Tibial artery (tissue), 4 donors: ENCODE measurements around the gene CD300C.

Experiments used
- DNase-seq, 2 donors: peaks; one replicate each; pipeline ENCODE4 v3.0.0-alpha.2; 2019
- H3K27ac ChIP-seq, 2 donors: fragments of 200-600 bp; sonication (generic) in 1 of 2; 1 replicate in 1 of 2; 2 replicates in 1 of 2; pipeline ENCODE4 v1.5.1; 2018 to 2019; ENCODE audit warnings: mild to moderate bottlenecking in 1 of 2
- H3K27me3 ChIP-seq, 2 donors: fragments of 200-600 bp; sonication (generic) in 1 of 2; one replicate each; pipeline versions ENCODE4 v1.5.1 to v1.6.0; 2016 to 2019
- H3K36me3 ChIP-seq, 3 donors: fragments of 200-600 bp; sonication (generic) in 2 of 3; one replicate each; pipeline ENCODE4 v1.5.1; 2016 to 2019; ENCODE audit warnings: mild to moderate bottlenecking in 2 of 3
- H3K4me1 ChIP-seq, 4 donors: fragments of 200-600 bp; sonication (generic) in 2 of 4; 1 replicate in 3 of 4; 2 replicates in 1 of 4; pipeline ENCODE4 v1.5.1; 2016 to 2019
- H3K4me3 ChIP-seq, 2 donors: fragments of 200-600 bp; sonication (generic) in 1 of 2; 1 replicate in 1 of 2; 2 replicates in 1 of 2; pipeline ENCODE4 v1.5.1; 2018 to 2019; ENCODE audit warnings: mild to moderate bottlenecking in 2 of 2
- H3K9me3 ChIP-seq, 3 donors: fragments of 200-600 bp; sonication (generic) in 1 of 3; one replicate each; pipeline ENCODE4 v1.5.1; 2016 to 2019
- intact Hi-C: fragments of 100-400 bp; cut with DNase I; formaldehyde crosslinking; loops from one replicate; pipeline ENCODE4 v1.15.0; 2023; ENCODE audit warnings: low total_unique reads
- TF ChIP-seq, protein P1 (sequence below), 2 experiments: fragments of 200-600 bp in 1 of 2; fragments of 450-650 bp in 1 of 2; IDR thresholded peaks; one replicate each; pipeline ENCODE4 v1.5.1; 2017 to 2019; ENCODE audit warnings: antibody characterized with exemption in 2 of 2, mild to moderate bottlenecking in 1 of 2, moderate library complexity in 1 of 2

The CD300C gene

GRCh38 chr17:74542727-74543383 is 3.1 kb downstream of the CD300C start:
- H3K4me1 ChIP-seq: no peaks in the 10 kb centered on the region
- DNase-seq: no peak
- H3K9me3 ChIP-seq: no peaks in the 10 kb centered on the region
- H3K27ac ChIP-seq: no peak overlapping the region
- intact Hi-C loops: no loop called here
- H3K36me3 ChIP-seq: no peaks in the 10 kb centered on the region
- H3K4me3 ChIP-seq: no peak overlapping the region
- H3K27me3 ChIP-seq: peaks cover 0 to 11% of the 10 kb centered on the region in 2 donors
- TF ChIP-seq, protein P1, sequence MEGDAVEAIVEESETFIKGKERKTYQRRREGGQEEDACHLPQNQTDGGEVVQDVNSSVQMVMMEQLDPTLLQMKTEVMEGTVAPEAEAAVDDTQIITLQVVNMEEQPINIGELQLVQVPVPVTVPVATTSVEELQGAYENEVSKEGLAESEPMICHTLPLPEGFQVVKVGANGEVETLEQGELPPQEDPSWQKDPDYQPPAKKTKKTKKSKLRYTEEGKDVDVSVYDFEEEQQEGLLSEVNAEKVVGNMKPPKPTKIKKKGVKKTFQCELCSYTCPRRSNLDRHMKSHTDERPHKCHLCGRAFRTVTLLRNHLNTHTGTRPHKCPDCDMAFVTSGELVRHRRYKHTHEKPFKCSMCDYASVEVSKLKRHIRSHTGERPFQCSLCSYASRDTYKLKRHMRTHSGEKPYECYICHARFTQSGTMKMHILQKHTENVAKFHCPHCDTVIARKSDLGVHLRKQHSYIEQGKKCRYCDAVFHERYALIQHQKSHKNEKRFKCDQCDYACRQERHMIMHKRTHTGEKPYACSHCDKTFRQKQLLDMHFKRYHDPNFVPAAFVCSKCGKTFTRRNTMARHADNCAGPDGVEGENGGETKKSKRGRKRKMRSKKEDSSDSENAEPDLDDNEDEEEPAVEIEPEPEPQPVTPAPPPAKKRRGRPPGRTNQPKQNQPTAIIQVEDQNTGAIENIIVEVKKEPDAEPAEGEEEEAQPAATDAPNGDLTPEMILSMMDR (IDR thresholded peaks at IDR 0.05): no peak

DNA sequence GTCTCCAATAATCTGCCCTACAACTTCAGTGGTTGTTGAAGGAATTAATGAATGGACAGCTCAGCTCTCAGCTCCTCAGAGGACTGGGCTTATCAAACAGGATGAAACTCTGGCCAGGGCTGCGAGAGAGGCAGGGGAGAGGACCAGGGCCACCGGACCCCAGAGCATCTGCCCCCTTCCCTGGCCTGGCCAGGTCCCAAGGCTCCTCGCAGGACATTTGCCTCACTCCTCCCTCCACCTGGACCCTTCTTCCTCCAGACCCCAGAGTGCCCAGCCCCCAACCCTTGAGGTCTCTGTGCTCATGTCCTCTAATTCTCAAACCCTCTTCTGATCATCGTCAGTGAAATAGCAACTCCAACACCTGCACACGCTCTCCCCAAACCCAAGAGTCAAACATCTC is 3.7 kb downstream of the CD300C start:
- no peak for DNase-seq
- Histone ChIP-seq H3K4me1 (no peaks in the 10 kb centered on the region), H3K36me3 (no peaks in the 10 kb centered on the region), H3K27me3 (peaks cover 0 to 11% of the 10 kb centered on the region in 2 donors), H3K4me3 (no peak overlapping the region), H3K27ac (no peak overlapping the region), H3K9me3 (no peaks in the 10 kb centered on the region)
- TF ChIP-seq, protein P1 (IDR thresholded peaks at IDR 0.05): no peak
- intact Hi-C loops: no loop called here

DNA sequence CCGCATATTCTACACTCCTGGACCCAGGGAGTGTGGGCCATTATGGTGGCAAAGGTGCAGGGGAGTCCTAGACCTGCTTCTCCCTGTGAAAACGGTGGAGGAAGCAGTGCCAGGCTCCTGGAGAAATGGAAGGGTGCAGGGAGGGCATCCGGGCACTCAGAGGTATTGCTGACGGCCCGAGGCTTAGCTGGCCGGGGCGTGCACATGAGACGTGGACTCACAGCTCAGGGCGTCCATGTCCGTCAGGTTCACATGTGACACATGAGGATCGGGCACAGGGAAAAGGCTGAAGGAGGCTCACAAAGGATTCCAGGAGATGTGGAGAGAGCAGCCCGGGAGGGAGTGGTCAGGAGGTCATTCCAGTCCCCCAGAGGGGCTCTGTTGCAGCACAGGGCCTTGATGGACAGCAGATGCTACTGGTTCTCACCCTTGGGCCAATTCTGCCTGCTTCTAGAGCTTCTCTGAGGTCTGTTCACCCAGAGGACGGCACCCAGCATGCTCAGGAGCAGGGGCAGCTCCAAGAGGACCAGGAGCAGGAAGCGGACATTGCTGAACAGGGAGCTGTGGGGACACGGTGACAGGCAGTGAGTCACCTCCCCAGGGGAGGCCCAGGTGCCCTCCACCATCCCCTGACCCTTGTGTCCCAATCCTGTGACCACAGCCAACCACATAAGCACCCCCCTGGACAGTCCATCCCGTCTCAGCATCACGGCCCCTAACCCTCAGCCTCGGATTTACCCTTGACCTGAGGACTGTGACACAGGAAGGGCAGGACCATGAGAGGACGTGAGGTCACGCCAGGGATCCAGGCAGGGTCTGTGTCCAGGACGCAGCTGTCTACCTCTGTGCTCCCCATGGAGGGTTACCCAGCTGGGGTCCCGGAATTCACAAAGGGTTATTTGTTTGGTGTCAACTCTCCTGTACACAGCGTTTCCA is 4.5 kb downstream of the CD300C start:
- no peaks in the 10 kb centered on the region for H3K4me1 ChIP-seq
- H3K4me3 ChIP-seq: no peak overlapping the region
- no peak for DNase-seq
- H3K27me3 ChIP-seq: peaks cover 0 to 11% of the 10 kb centered on the region in 2 donors
- intact Hi-C loops: no loop called here
- TF ChIP-seq, protein P1 (IDR thresholded peaks at IDR 0.05): no peak
- no peaks in the 10 kb centered on the region for H3K9me3 ChIP-seq
- H3K27ac ChIP-seq: no peak overlapping the region
- H3K36me3 ChIP-seq: no peaks in the 10 kb centered on the region

DNA sequence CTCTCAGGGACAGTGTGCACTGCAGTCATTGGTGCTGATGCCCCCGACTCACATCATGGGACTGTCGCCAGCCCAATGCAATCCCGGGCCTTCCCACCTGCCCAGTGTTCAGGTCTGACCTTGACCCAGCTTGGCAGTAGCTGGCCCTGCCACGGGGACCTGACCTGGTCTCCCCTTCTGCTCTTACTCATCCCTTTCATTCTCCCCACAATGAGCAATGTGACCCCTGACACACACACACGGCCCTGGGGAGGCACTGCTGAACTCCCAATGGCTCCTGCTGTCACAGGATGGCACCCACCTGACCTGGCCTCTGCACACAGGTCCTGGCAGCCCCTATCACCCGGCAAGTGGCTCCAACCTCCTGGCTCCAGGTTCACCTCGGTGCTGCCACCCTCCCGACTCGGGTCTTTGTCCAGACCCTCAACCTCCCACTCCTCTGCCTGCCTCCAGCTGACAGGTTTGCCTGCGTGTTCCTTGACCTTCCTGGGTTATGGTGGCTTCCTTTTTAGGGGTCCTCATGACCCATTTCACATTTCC is 6.6 kb downstream of the CD300C start:
- no peak for DNase-seq
- TF ChIP-seq, protein P1 (IDR thresholded peaks at IDR 0.05): no peak
- H3K4me1 ChIP-seq: no peaks in the 10 kb centered on the region

GRCh38 chr17:74536890-74537289 is 9.0 kb downstream of the CD300C start:
- TF ChIP-seq, protein P1 (IDR thresholded peaks at IDR 0.05): no peak
- Histone ChIP-seq H3K4me3 (no peak overlapping the region), H3K9me3 (no peaks in the 10 kb centered on the region), H3K4me1 (no peaks in the 10 kb centered on the region), H3K27me3 (peaks cover 0 to 13% of the 10 kb centered on the region in 2 donors), H3K36me3 (no peaks in the 10 kb centered on the region), H3K27ac (no peak overlapping the region)
- no peak for DNase-seq
- intact Hi-C loops: no loop called here

More for the DNA sequence above, 6.6 kb downstream of the CD300C start:
- peaks cover 0 to 15% of the 10 kb centered on the region in 2 donors for H3K27me3 ChIP-seq
- no peaks in the 10 kb centered on the region for H3K9me3 ChIP-seq
- H3K36me3 ChIP-seq: no peaks in the 10 kb centered on the region
- no peak overlapping the region for H3K27ac ChIP-seq
- H3K4me3 ChIP-seq: no peak overlapping the region
- intact Hi-C loops: no loop called here
